ENCODE results near the gene SWI5. TPM values are rescaled to one million over a fixed set of nuclear protein-coding genes. Genes with fewer than 3 reads are reported as not detected.
A peak's percentile ranks its signal among the peaks of the same experiment; 100 is the strongest.
"Not testable (repeated sequence)": the region's sequence is repeated elsewhere in the genome, so short reads cannot be mapped to it uniquely, and the experiment has no call there.

SWI5 gene
- 10 to 100 TPM; 13.3 to 15.5 TPM for total RNA-seq

DNA sequence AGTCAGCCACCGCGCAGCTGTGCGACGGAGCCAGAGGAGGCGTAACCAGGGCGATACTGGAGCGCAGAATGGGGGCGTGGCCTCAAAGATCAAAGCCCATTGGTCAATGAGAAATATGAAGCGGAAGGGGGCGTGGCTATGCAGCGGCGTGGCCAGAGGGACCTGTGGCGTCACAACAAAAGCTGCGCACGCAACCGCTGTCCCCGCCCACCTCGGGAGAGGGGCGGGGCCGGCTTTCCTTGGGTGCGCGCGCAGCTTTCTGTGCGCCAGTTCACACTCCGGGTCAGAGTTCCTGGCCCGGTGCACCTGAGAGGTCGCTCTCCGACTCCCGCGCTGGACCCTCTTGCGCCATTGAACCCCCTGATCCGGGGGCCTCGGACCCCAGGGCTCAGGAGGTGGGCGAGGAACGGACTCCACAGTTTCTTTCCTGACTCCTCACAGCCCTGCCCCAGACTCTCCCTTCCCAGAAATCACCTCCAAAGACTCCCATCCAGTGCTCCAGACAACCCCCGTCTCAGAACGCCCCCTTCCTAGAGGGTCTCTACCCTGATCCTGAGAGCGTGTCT lies at the start of gene SWI5:
Gene SWI5, plus strand, starts transcription at position 269 of the 566 bp plus-strand sequence.
- intact Hi-C loops (cut with micrococcal nuclease): loop anchor here (1.0 to 5.0 kb wide), 9 partner anchors 26 to 448 kb away; partner anchors contain the start of genes CIZ1, COQ4, SPTAN1 and TRUB2
- Mint-ChIP-seq H3K4me3 (peak within 1 kb of the TSS; percentile 94), H3K36me3 (ENCODE audit: low read depth) (peaks cover 12% of the 10 kb centered on the region), H3K27me3 (ENCODE audit: low read depth) (no peaks in the 10 kb centered on the region), H3K4me1 (ENCODE audit: low read depth) (peaks cover 32% of the 10 kb centered on the region), H3K27ac (peak within 1 kb of the TSS; percentile 86), H3K9me3 (no peaks in the 10 kb centered on the region)
- CTCF ChIA-PET: interaction anchor here (0.8 to 1.2 kb wide), 2 partner anchors 21 to 65 kb away, joined by 3 to 4 read pairs; no protein-coding TSS in a partner anchor
- DNase-seq: peak; percentile 100

DNA sequence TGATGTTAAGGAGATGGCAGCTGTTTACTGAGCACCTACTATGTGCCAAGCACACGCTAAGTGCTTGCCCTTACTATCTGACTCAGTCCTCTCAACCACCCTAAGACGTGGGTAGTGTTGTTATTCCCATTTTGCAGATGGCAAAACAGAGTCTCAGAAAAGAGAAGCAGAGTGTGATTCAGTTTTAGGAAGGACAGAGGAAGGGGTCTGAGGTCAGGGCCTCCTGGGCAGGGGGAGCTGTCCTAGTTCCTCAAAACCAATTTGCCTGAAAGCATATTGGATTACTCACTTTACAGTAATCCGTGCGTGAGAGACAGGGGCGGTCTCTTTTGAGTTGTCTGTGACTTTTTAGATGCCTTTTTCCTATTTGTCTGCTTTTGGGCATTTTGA lies 49.7 kb upstream of the SWI5 start:
- H3K4me1 Mint-ChIP-seq (ENCODE audit: low read depth): no peaks in the 10 kb centered on the region
- intact Hi-C loops (cut with micrococcal nuclease): no loop called here
- no peaks in the 10 kb centered on the region for H3K36me3 Mint-ChIP-seq (ENCODE audit: low read depth)
- no peak overlapping the region for H3K27ac Mint-ChIP-seq
- no peak for DNase-seq
- no peaks in the 10 kb centered on the region for H3K27me3 Mint-ChIP-seq (ENCODE audit: low read depth)
- H3K9me3 Mint-ChIP-seq: no peaks in the 10 kb centered on the region
- no peak overlapping the region for H3K4me3 Mint-ChIP-seq
- CTCF ChIA-PET: no interaction called here

DNA sequence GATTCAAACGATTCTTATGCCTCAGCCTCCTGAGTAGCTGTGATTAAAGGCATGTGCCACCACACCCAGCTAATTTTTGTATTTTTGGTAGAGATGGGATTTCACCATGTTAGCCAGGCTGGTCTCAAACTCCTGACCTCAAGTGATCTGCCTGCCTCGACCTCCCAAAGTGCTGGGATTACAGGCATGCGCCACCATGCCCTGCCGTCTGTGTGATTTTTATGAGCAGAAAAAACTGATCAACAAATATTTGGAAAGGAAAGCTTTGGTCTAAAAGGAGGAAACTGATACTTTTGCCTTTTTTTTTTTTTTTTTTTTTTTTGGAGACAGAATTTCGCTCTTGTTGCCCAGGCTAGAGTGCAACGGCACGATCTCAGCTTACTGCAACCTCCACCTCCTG lies 45.2 kb upstream of the SWI5 start:
- H3K4me1 Mint-ChIP-seq (ENCODE audit: low read depth); CTCF ChIA-PET; intact Hi-C loops (cut with micrococcal nuclease); H3K4me3 Mint-ChIP-seq; H3K9me3 Mint-ChIP-seq; H3K27ac Mint-ChIP-seq; DNase-seq; H3K27me3 Mint-ChIP-seq (ENCODE audit: low read depth); H3K36me3 Mint-ChIP-seq (ENCODE audit: low read depth): not testable (repeated sequence)

DNA sequence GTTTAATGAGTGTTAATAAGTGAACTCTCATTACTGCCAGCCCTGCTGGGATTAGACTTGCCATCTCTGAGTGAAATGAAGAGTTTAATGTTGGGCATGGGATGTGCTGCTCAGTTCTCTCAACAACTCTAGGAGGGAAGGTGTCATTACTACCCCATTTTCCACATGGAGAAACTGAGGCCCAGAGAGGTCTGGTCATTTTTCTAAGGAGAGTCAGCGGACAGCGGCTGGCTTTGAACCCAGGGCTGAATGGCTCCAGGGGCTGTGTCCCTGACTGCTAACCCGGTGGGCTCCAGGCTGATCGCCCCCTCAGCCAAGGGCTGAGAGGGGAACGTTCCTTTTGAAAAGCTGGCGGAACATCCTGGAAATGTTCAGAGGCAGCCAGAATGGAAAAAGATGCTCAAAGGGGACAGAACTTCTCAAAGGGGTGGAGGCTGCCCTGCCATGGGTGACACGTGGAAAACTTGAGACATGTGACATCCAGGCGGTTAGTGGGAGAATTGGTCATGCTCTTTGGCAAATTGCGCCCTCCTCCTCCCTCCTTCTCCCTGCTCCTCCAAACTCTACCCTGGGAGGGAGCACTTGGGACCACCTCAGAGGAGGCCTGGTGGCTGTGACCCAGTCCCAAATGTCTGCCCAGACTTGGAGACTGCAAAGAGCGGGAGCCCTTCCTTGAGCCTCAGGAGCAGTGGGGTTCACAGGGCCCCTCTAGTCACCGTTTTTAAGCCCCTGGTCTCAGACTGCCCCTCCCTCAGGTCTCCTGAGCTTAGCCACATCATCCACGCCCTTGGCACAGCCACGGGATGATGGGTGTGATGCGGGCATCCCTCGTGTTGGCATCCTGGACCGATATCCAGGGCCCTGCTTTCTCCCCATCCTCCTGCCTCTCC lies 44.2 kb upstream of the SWI5 start:
- no peak overlapping the region for H3K27ac Mint-ChIP-seq
- no peaks in the 10 kb centered on the region for H3K4me1 Mint-ChIP-seq (ENCODE audit: low read depth)
- intact Hi-C loops (cut with micrococcal nuclease): no loop called here
- H3K4me3 Mint-ChIP-seq: no peak overlapping the region
- CTCF ChIA-PET: no interaction called here
- DNase-seq: no peak
- no peaks in the 10 kb centered on the region for H3K36me3 Mint-ChIP-seq (ENCODE audit: low read depth)
- H3K9me3 Mint-ChIP-seq: no peaks in the 10 kb centered on the region
- no peaks in the 10 kb centered on the region for H3K27me3 Mint-ChIP-seq (ENCODE audit: low read depth)

DNA sequence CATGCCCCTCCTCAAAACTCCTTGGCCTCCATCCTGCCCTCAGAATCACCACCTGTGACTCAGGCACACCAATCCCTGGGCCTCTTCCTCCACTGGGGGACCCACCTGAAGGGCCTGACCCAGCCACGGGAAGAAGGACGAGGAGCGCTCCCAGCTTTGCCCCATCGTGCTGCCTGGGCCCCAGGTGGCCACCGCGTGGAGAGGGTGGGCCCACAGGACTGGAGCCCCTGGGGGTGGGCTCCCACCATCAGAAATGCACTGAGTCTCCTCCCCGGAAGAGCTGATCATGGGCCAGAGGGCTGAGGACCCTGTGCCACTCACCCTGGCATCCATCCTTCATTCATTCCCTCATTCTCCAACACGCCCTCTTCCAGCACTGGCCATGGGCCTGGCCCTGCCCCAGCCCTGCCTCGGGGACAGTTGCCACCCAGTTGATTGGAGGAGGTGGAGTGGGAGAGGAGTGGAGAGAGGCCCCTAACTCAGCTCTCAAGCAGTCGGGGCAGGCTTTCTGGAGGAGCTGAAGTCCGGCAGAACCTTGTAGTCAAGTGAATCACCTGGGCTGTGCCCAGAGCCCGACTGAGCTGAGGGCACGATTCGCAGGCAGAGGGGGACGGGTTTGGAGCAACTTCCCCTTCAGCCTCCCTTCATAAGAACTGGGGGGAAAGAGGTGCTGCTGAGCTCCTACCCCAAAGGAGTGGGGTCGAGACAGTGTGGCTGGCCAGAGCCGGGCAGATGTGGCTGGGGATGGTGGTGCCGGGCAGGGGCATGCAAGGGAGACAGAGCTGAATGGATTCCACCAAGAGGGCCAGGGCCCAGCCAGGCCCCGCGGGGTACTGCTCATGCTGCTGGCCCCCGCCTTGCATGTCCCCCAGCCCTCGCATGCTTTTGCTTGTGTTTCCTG lies 43.3 kb upstream of the SWI5 start:
- CTCF ChIA-PET: no interaction called here
- no peaks in the 10 kb centered on the region for H3K4me1 Mint-ChIP-seq (ENCODE audit: low read depth)
- H3K27ac Mint-ChIP-seq: no peak overlapping the region
- H3K4me3 Mint-ChIP-seq: no peak overlapping the region
- H3K9me3 Mint-ChIP-seq: no peaks in the 10 kb centered on the region
- no peak for DNase-seq
- H3K36me3 Mint-ChIP-seq (ENCODE audit: low read depth): no peaks in the 10 kb centered on the region
- no peaks in the 10 kb centered on the region for H3K27me3 Mint-ChIP-seq (ENCODE audit: low read depth)
- intact Hi-C loops (cut with micrococcal nuclease): no loop called here

DNA sequence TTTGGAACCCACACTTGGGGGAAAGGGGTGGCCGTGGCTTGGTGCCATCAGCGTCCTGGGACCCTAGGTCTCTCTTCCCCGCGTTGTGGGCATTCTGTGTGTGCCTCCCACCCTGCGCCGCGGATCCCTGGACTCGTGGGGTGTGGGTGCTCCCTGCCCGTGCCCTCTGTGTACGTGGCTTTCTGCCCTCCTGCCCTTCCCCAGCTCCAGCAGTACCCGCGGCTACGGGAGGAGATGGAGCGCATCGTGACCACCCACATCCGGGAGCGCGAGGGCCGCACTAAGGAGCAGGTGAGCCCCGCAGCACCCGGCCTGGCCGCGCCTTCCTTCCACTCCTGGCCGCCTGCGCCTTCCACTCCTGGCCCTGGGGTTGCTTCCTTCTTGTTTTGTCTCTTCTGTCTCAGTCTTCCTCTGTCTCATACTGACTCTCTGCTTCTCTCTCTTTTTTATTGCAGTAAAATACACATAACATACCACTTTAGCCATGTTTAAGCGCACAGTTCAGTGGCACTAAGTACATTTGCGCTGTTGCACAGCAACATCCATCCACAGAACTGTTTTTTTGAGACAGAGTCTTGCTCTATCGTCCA lies 42.2 kb upstream of the SWI5 start:
- Mint-ChIP-seq H3K27me3 (ENCODE audit: low read depth) (no peaks in the 10 kb centered on the region), H3K4me3 (no peak overlapping the region), H3K27ac (no peak overlapping the region), H3K36me3 (ENCODE audit: low read depth) (no peaks in the 10 kb centered on the region), H3K9me3 (no peaks in the 10 kb centered on the region), H3K4me1 (ENCODE audit: low read depth) (no peaks in the 10 kb centered on the region)
- DNase-seq: no peak
- intact Hi-C loops (cut with micrococcal nuclease): no loop called here
- CTCF ChIA-PET: no interaction called here

DNA sequence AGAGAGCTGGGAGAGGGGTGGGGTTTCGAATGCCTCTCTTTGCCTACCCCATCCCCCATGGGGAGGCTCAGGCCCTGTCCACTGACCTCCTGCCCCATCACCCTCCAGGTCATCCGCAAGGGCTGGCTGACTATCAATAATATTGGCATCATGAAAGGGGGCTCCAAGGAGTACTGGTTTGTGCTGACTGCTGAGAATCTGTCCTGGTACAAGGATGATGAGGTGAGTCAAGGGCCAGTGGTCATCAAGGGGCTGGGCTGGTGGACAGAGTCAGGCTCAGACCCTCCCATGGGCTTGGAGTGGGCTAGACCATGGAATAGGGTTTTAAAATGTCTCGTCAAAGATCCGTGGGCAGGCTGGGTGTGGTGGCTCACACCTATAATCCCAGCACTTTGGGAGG lies 34.0 kb upstream of the SWI5 start:
- no peaks in the 10 kb centered on the region for H3K9me3 Mint-ChIP-seq
- no peaks in the 10 kb centered on the region for H3K36me3 Mint-ChIP-seq (ENCODE audit: low read depth)
- peaks cover 6% of the 10 kb centered on the region for H3K4me1 Mint-ChIP-seq (ENCODE audit: low read depth)
- DNase-seq: no peak
- CTCF ChIA-PET: interaction anchor here (2.2 kb wide), 1 partner anchor 13 kb away, joined by 6 read pairs; no protein-coding TSS in a partner anchor
- intact Hi-C loops (cut with micrococcal nuclease): no loop called here
- H3K27me3 Mint-ChIP-seq (ENCODE audit: low read depth): peaks cover 14% of the 10 kb centered on the region
- no peak overlapping the region for H3K27ac Mint-ChIP-seq
- no peak overlapping the region for H3K4me3 Mint-ChIP-seq

DNA sequence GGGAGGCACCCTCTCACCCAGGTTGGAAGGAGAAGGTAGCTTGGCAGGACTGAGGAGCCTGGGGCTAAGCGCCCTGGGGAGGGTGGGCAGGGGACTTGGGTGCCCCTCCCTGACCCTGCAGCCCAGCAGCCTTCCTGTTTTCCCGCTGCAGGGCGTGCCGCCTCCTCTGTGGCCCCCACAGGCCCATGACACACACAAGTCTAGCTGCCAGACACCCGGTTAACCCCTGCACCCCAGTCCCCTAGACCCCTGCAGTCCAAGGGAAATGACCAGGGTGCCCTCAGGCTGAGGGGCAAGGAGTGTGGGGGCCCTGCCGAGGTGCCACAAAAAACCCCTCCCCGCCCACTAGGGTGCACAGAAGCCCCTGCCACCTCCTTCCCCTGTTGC lies 33.3 kb upstream of the SWI5 start:
- Mint-ChIP-seq H3K27me3 (ENCODE audit: low read depth) (peaks cover 14% of the 10 kb centered on the region), H3K4me1 (ENCODE audit: low read depth) (peaks cover 6% of the 10 kb centered on the region), H3K27ac (no peak overlapping the region), H3K4me3 (no peak overlapping the region), H3K36me3 (ENCODE audit: low read depth) (no peaks in the 10 kb centered on the region), H3K9me3 (no peaks in the 10 kb centered on the region)
- intact Hi-C loops (cut with micrococcal nuclease): no loop called here
- DNase-seq: no peak
- CTCF ChIA-PET: no interaction called here

DNA sequence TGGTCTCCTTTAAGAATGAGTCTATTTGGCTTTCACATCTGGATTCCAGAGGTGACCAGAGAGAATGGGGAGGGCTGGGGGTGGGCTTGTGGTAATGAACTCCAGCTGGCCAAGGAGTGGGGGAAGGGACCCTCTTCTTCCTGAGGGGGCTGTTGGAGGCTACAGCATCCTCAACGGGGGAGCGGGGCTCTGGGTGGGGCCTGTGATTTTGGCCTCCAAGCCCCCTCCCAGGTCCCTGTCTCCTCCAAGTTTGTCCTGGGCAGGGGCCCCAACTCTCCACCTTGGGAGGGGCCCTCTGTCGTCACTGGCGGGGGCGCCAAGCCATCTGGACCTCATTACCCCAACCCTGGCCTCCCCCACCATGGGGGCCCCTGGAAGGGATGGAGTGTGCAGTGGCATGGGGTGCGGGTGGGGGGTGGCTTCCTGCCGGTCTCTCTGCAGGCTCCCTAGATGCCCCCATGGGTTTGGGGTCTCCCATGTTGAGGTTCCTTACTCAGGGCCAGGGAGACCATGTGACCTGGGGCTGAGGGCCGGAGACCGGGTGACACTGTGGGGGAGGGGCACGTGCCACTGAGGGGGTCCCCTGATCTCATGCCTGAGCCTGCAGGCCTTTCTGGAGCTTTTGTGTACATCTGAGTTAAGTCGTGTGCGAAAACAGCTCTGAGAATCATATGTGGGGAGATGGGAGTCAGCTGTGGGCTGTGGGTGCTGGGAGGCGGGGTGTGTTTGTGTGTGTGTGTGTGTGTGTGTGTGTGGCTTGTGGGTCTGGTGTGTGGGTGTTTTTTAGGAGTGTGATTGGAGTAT lies 32.7 kb upstream of the SWI5 start:
- peaks cover 6% of the 10 kb centered on the region for H3K4me1 Mint-ChIP-seq (ENCODE audit: low read depth)
- CTCF ChIA-PET: no interaction called here
- H3K4me3 Mint-ChIP-seq: no peak overlapping the region
- no peak overlapping the region for H3K27ac Mint-ChIP-seq
- H3K36me3 Mint-ChIP-seq (ENCODE audit: low read depth): no peaks in the 10 kb centered on the region
- DNase-seq: no peak
- peaks cover 14% of the 10 kb centered on the region for H3K27me3 Mint-ChIP-seq (ENCODE audit: low read depth)
- H3K9me3 Mint-ChIP-seq: no peaks in the 10 kb centered on the region
- intact Hi-C loops (cut with micrococcal nuclease): no loop called here

DNA sequence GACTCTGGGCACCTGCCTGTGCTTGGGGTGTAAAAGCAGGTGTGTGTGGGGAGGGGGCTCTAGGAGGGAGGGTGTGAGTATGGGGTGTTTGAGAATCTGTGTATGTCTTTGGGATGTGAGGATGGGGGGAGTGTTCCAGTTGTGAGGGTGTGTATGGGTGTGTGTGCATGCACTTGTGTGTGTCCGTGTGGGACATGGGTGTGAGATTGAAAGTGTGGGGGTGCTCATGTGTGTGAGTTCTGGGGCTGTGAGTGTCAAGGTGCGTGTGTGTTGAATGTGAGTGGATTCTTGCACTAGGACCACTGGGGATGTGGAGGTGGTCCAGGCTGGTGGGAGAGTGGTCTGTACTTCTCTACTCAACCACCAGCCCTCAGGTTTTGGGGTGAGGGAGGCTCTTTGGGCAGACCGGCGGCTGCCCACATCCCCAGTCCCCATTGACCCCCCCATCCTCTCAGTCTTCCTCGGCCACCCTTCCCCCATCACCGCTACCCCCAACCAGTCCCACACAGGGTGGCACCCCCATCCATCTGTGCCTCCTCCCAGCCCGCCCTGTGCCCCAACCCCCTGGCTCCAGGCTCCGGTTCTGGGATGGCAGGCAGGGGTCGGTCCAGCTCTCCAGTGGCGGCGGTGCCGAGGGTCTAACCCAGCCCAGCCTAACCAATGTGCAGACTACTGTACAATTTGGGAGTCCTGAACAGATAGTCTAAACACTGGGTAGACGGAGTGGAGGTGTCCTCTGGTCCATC lies 31.8 kb upstream of the SWI5 start:
- H3K4me3 Mint-ChIP-seq: no peak overlapping the region
- no peak overlapping the region for H3K27ac Mint-ChIP-seq
- no peak for DNase-seq
- no peaks in the 10 kb centered on the region for H3K36me3 Mint-ChIP-seq (ENCODE audit: low read depth)
- peaks cover 14% of the 10 kb centered on the region for H3K27me3 Mint-ChIP-seq (ENCODE audit: low read depth)
- peaks cover 6% of the 10 kb centered on the region for H3K4me1 Mint-ChIP-seq (ENCODE audit: low read depth)
- H3K9me3 Mint-ChIP-seq: no peaks in the 10 kb centered on the region
- CTCF ChIA-PET: no interaction called here
- intact Hi-C loops (cut with micrococcal nuclease): no loop called here

DNA sequence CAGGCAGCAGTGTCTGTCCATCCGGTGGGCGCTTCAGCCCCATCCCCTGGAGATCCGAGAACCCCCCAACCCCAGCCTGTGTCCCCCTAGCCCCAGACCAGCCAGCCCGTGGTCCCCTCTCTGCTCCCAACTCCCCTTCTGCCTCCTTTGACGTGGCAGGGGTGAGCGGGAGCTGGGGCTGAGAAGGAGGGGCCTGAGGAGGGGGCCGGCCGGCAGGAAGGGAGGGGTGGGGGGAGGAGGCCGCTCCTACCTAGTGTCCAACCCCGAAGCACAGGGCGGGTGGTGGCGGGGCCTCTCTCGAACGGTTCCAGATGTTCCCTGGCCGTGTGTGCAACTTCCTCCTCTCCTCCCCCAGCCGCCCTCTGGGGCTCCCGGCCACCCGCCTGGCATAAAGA lies 31.2 kb upstream of the SWI5 start:
- no peak overlapping the region for H3K27ac Mint-ChIP-seq
- intact Hi-C loops (cut with micrococcal nuclease): no loop called here
- H3K27me3 Mint-ChIP-seq (ENCODE audit: low read depth): peaks cover 14% of the 10 kb centered on the region
- no peak for DNase-seq
- H3K4me3 Mint-ChIP-seq: no peak overlapping the region
- no peaks in the 10 kb centered on the region for H3K9me3 Mint-ChIP-seq
- CTCF ChIA-PET: no interaction called here
- H3K36me3 Mint-ChIP-seq (ENCODE audit: low read depth): no peaks in the 10 kb centered on the region
- H3K4me1 Mint-ChIP-seq (ENCODE audit: low read depth): peaks cover 10% of the 10 kb centered on the region

Data from activated naive CD4-positive, alpha-beta T cell treated with anti-CD3 and anti-CD28 coated beads for 36 hours (primary cell).